ENCODE results near the gene ABCC3. TPM values are rescaled to one million over a fixed set of nuclear protein-coding genes. Genes with fewer than 3 reads are reported as not detected.

ABCC3 gene, protein sequence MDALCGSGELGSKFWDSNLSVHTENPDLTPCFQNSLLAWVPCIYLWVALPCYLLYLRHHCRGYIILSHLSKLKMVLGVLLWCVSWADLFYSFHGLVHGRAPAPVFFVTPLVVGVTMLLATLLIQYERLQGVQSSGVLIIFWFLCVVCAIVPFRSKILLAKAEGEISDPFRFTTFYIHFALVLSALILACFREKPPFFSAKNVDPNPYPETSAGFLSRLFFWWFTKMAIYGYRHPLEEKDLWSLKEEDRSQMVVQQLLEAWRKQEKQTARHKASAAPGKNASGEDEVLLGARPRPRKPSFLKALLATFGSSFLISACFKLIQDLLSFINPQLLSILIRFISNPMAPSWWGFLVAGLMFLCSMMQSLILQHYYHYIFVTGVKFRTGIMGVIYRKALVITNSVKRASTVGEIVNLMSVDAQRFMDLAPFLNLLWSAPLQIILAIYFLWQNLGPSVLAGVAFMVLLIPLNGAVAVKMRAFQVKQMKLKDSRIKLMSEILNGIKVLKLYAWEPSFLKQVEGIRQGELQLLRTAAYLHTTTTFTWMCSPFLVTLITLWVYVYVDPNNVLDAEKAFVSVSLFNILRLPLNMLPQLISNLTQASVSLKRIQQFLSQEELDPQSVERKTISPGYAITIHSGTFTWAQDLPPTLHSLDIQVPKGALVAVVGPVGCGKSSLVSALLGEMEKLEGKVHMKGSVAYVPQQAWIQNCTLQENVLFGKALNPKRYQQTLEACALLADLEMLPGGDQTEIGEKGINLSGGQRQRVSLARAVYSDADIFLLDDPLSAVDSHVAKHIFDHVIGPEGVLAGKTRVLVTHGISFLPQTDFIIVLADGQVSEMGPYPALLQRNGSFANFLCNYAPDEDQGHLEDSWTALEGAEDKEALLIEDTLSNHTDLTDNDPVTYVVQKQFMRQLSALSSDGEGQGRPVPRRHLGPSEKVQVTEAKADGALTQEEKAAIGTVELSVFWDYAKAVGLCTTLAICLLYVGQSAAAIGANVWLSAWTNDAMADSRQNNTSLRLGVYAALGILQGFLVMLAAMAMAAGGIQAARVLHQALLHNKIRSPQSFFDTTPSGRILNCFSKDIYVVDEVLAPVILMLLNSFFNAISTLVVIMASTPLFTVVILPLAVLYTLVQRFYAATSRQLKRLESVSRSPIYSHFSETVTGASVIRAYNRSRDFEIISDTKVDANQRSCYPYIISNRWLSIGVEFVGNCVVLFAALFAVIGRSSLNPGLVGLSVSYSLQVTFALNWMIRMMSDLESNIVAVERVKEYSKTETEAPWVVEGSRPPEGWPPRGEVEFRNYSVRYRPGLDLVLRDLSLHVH (N-terminal part only)
- total RNA-seq (100 to 1,000 TPM in 1 of 6 donors, 10 to 100 TPM in 5; 47.2 to 103 (median 83.4) TPM), polyA plus RNA-seq (100 to 1,000 TPM; 163 to 209 TPM)

DNA sequence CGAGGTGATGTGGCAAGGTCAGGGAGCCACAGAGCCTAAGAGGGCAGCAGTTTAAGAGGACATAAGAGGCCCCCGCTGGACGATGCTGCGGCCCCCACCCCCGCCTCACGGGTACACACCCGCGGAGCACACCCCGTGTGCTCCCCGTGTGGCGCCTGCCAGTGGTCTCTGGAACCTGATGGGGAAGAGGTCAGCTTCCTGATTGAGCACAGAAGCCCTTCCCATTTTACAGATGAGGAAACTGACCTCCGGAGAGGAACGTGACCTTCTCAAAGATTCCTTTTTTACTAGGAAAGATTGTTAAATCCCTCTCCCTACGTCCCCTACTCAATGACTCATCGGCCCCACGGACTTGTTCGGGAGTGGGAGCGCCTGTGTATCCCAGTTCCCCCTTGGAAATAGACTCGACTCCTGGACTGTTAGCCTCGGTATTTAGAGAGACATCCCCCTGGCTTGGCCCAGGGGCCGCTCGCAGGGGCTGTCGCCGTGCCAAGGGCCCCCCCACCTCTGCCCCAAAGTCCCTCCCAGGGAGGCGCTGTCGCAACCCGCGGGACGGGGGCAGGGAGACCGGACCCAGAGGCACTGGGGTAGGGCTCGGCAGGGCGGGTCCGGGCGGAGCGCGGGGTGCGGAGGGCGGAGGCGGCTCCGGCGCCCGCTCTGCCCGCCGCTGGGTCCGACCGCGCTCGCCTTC, at the start of gene ABCC3:
Gene ABCC3, plus strand, starts transcription at position 658 of the 691 bp plus-strand sequence. CDS start 56 bp downstream, outside the sequence.
- Histone ChIP-seq H3K27ac (peak within 1 kb of the TSS; percentile 64 to 85 (median 79)), H3K36me3 (no peaks in the 10 kb centered on the region), H3K4me1 (peaks cover 14 to 31% (median 26%) of the 10 kb centered on the region in 3 donors), H3K27me3 (no peaks in the 10 kb centered on the region), H3K4me3 (peak within 1 kb of the TSS; percentile 26 to 81 (median 53)), H3K9me3 (no peaks in the 10 kb centered on the region)
- intact Hi-C loops (cut with DNase I) = loop anchor here in 1 of 3 donors (5.0 kb wide), 1 partner anchor 58 kb away; no protein-coding TSS in a partner anchor
- peak; percentile 67 to 87 (median 81) for DNase-seq
- peak; percentile 56 to 67 (median 62) for ATAC-seq
- TF ChIP-seq, protein P1, sequence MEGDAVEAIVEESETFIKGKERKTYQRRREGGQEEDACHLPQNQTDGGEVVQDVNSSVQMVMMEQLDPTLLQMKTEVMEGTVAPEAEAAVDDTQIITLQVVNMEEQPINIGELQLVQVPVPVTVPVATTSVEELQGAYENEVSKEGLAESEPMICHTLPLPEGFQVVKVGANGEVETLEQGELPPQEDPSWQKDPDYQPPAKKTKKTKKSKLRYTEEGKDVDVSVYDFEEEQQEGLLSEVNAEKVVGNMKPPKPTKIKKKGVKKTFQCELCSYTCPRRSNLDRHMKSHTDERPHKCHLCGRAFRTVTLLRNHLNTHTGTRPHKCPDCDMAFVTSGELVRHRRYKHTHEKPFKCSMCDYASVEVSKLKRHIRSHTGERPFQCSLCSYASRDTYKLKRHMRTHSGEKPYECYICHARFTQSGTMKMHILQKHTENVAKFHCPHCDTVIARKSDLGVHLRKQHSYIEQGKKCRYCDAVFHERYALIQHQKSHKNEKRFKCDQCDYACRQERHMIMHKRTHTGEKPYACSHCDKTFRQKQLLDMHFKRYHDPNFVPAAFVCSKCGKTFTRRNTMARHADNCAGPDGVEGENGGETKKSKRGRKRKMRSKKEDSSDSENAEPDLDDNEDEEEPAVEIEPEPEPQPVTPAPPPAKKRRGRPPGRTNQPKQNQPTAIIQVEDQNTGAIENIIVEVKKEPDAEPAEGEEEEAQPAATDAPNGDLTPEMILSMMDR (IDR thresholded peaks at IDR 0.05) = no peak
- no peak for FAIRE-seq
- 13 to 18% methylated on average over 40 to 48 of the region's 48 CpGs for WGBS, 2 donors

DNA sequence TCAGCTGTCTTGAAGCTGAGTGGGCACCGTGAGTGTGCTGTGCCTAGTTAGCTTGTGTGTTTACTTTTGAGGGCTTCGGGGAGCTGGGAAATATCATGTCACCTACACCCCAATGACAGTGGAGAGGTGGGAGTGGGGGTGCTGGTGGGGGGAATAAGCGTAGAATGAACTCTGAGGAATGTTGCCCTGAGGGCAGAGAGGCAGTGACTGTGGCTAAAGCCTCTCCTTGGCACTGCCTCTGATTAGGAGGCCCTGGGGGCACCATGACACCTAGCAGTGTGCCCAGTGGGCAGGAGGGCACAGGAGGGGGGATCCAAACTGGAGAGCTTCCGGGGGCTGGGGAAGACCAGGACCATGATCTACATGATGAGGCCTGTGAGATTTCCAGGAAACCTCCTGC, 49.3 kb upstream of the ABCC3 start:
- H3K27me3 ChIP-seq = no peaks in the 10 kb centered on the region
- WGBS, 2 donors = 75 to 93% methylated on average over 4 of the region's 4 CpGs
- FAIRE-seq = no peak

DNA sequence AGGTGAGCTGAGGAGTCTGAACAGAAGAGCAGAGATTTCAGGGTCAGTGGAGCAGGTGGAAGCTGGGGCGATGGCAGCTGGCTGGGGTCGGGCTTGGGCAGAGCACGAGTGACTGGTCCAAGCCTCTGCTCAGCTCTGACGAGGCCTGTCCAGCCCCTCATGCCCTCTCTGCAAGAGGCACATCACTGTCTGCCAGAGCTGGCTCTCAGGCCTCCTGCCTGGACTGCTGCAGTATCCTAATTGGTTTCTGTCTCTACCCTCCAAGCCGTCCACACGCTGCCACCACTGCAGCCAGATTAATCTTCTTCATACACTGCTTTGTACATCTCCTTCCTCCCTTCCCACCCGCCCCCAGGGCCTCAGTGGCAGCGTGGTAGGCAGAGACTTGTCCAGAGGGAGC, 48.8 kb upstream of the ABCC3 start:
- DNase-seq (no peak), ATAC-seq (no peak), FAIRE-seq (no peak)
- Histone ChIP-seq H3K36me3 (no peaks in the 10 kb centered on the region), H3K27ac (no peak overlapping the region), H3K4me1 (no peaks in the 10 kb centered on the region), H3K27me3 (no peaks in the 10 kb centered on the region), H3K4me3 (no peak overlapping the region), H3K9me3 (no peaks in the 10 kb centered on the region)
- WGBS, 2 donors = 79 to 87% methylated on average over 7 to 8 of the region's 8 CpGs
- intact Hi-C loops (cut with DNase I) = no loop called here
- TF ChIP-seq, protein P1 (IDR thresholded peaks at IDR 0.05) = no peak

More for the DNA sequence above, 49.3 kb upstream of the ABCC3 start:
- Histone ChIP-seq H3K36me3 (no peaks in the 10 kb centered on the region), H3K4me3 (no peak overlapping the region), H3K4me1 (no peaks in the 10 kb centered on the region), H3K27ac (no peak overlapping the region), H3K9me3 (no peaks in the 10 kb centered on the region)
- ATAC-seq = no peak
- TF ChIP-seq, protein P1 (IDR thresholded peaks at IDR 0.05) = no peak
- no peak for DNase-seq
- intact Hi-C loops (cut with DNase I) = no loop called here
